T47D (cell line): ENCODE results near the gene ANKS6.

Source experiments
- DNase-seq, 2 experiments: peaks; one replicate each; pipeline versions ENCODE4 v3.0.0 to v3.0.0-alpha.2; 2011 to 2012; ENCODE audit warnings: low read depth in 1 of 2, low spot score in 1 of 2
- JUND ChIP-seq: IDR thresholded peaks from 2 replicates; pipeline ENCODE4 v1.6.1; 2012; ENCODE audit warnings: low read depth
- in situ Hi-C: cut with HindIII; loops from 2 replicates; pipeline ENCODE4 v1.10.0; 2016; ENCODE audit warnings: low sequenced_read_pairs, low pct_unique_long_range_greater_than_20kb

Gene ANKS6

GRCh38 chr9:98795295-98795955, 930 bp downstream of the ANKS6 start:
- DNase-seq: no peak
- no peak for TF ChIP-seq JUND
- in situ Hi-C loops: no loop called here

DNA sequence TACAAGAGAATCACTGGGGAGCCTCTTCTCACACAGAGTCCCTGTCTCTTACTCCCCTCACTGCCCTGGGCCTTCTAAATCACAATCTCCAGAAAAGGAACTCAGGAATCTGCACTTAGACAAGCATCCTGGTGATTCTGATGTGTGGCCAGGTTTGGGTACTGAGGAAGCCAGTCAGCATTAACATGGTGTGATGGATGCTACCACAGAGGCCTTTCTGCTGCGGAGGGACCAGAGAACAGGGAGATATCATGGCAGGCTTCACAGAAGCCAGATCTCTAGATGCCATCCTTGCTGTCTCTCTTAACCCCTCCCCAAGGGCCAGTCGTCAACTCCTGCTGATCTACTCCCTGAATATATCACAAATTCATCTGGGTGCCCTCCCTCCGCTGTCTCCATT, 1.6 kb downstream of the ANKS6 start:
- DNase-seq: no peak
- no peak for TF ChIP-seq JUND
- in situ Hi-C loops: no loop called here

DNA sequence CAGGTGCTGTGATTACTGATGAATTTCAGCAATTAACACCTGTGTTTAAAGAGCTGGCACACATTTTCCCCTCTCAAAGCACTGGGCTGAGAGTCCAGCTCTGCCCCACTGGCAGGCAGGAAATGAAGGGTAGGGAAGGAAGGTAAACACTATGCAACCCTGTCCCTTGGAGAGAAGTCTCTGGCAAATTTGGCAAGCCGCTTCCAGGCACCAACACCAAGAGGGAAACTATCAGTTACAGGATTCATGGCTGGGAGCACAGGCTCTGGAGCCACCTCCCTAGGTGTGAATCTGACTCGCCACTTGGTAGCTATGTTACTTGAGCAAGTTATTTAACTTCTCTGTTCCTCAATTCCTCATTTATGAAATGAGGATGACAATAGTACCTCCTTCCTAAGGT, 3.3 kb downstream of the ANKS6 start:
- DNase-seq: no peak
- no peak for TF ChIP-seq JUND
- in situ Hi-C loops: no loop called here

- in situ Hi-C loops: no loop called here
- no peak for DNase-seq
- TF ChIP-seq JUND: no peak
Measured at GRCh38 chr9:98791608-98792490, 4.5 kb downstream of the ANKS6 start.

DNA sequence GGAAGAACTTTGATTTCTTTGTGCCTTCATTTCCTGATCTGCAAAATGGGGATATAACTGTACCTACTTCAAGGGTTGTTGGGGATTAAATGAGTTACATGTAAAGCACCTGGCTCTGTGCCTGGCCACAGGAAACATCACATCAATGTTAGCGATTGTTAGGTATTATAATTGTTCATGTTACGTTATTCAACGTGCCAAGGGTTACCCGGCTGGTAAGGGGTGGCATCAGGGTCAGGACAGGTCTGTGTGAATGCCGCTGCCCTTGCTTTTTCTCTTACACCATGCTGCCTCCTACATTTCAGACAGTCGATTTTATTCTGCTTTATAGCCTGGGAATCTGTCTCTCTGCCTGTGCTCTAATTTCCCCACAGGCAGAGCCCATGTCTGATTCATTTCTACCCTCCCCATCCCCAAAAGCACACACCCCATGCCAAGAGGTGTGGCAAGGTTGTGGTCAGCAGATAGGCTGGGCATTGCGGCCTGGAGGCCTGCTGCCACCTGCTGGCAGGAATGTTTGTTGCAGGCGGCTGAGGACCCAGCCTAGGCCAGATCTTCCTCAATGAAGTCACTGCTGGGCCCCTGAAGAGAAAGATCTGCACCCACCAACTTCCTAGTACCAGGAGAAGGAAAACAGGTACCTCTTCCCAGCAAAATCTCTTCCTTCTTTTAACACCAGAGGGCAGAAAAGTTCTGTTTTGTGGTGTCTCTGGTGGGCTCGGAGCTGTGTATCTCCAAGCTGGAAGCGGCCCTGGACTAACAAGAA, 5.3 kb downstream of the ANKS6 start:
- in situ Hi-C loops: no loop called here
- DNase-seq: peak; percentile 63 to 73
- no peak for TF ChIP-seq JUND

DNA sequence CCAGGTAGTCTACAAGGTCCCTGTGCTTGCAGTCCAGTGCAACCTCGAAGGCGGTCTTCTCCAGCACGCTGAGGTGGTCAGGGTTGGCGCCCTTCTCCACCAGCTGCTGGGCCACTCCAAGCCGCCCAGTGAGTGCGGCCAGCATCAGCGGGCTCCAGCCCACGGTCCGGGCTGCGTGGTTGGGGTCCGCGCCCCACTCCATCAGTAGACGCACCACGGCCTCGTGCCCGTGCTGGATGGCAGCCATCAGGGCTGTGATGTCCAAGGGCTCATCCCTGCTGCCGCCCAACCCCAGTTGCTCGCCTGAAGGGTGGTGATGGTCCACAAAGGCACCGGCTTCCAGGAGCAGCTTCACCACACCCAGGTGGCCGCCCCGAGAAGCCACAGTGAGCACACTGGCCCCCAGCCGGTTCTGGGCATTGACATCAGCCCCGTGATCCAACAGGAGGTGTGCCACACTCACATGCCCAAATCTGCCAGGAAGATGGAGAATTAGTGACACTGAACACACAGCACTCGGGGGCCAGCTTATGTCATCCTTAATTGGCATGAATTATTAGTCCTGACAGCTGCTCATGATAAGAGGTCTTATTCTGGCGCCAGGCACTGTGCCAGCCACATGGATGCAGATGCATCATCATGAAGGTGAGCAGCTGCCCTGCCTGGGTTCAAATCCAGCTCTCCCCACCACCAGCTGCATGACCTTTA, 6.1 kb downstream of the ANKS6 start:
- no peak for DNase-seq
- in situ Hi-C loops: no loop called here
- no peak for TF ChIP-seq JUND

DNA sequence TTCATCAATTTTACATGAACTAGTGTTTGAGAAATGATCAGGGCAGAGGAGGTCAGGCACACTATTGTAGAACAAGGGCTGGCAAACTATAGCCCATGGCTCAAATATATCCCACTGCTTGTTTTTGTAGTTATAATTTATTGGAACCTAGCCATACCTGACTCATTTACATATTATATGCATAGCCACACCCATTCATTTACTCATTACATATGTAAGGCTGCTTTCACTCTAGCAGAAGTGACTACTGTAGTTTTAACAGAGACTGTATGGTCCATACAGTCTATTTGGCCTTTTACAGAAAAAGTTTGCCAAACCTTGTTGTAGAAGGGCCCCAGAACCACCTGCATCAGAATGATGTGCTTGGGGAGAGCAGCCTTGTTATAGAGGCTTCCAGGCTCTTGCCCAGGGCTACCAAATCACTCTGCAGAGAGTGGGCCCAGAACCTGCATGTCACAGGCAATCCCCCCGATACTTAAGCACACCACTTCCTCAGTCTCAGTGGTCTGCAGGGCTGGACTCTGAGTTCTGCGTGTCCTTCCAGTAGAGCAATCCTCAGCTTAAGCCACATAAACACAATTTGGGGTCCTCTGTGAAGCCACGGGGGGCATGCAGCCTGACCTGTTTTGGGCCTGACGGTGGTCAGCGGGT, 6.7 kb downstream of the ANKS6 start:
- in situ Hi-C loops: no loop called here
- DNase-seq: no peak
- TF ChIP-seq JUND: no peak

DNA sequence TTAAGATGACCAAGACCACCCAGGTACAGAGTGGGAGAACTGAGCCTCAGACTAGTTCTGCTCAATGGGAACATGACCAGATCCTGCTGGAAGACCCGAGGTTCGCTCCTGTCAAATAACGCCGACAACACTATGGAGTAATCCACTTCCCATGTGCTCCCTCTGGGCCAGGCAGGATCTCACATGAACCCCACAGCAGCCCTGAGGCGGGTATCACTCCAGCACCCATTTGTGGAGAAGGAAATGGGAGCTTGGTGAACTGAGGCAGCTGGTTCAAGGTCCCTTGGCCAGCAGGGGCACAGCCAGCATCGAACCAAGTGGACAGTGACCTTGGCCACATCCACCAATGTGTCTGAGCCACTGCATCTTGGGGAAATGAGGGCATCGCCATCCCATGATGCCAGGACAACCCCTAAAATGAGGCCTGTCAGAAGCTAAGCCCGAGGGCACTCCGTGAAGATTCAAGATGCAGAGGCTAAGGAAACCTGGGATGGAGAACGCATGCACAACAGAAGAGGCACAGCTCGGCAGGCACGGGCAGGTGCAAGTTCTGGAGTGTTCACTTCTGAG, 8.5 kb downstream of the ANKS6 start:
- no peak for TF ChIP-seq JUND
- in situ Hi-C loops: no loop called here
- no peak for DNase-seq

- no peak for DNase-seq
- in situ Hi-C loops: no loop called here
- TF ChIP-seq JUND: no peak
Measured at GRCh38 chr9:98786750-98787510, 9.4 kb downstream of the ANKS6 start.

- in situ Hi-C loops: no loop called here
- TF ChIP-seq JUND: no peak
- no peak for DNase-seq
Measured at GRCh38 chr9:98784831-98785806, 11.2 kb downstream of the ANKS6 start.
